Upper lobe of left lung (tissue), 4 donors: Measurements from ENCODE around the gene CCDC167.

ENCODE experiments used
- EP300 ChIP-seq, 4 donors: sonication (generic); formaldehyde crosslinking; IDR thresholded peaks; one replicate each; pipeline ENCODE4 v1.5.1; 2017; ENCODE audit warnings: antibody characterized with exemption in 4 of 4, control low read depth in 2 of 4
- POLR2A ChIP-seq, 4 donors: fragments of 450-650 bp; IDR thresholded peaks; one replicate each; pipeline ENCODE4 v1.5.1; 2016 to 2017; ENCODE audit warnings: antibody characterized with exemption in 4 of 4, mild to moderate bottlenecking in 2 of 4
- POLR2AphosphoS5 ChIP-seq, 2 donors: sonication (generic); formaldehyde crosslinking; IDR thresholded peaks; one replicate each; pipeline ENCODE4 v1.5.1; 2017; ENCODE audit warnings: antibody characterized with exemption in 2 of 2
- TF ChIP-seq, protein P1 (sequence below), 6 experiments: fragments of 450-650 bp in 4 of 6; fragments of 200-600 bp in 2 of 6; sonication (generic) in 2 of 6; IDR thresholded peaks; one replicate each; pipeline ENCODE4 v1.5.1; 2016 to 2019; ENCODE audit warnings: antibody characterized with exemption in 6 of 6

DNA sequence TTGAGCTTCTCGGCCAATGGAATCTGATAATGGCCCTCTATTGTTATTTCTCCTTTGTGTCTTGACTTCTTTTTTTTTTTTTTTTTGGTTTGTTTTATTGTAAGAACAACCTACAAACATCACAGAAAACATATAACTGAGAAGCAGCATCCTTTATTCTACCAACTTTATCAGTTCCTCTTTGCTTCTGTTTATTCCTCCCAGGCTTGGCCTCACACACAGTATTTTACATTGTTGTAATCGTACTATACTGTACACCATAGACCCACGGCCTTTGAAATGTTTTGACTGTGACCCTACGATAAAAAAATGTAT, 558 bp upstream of the CCDC167 start:
- TF ChIP-seq, protein P1, sequence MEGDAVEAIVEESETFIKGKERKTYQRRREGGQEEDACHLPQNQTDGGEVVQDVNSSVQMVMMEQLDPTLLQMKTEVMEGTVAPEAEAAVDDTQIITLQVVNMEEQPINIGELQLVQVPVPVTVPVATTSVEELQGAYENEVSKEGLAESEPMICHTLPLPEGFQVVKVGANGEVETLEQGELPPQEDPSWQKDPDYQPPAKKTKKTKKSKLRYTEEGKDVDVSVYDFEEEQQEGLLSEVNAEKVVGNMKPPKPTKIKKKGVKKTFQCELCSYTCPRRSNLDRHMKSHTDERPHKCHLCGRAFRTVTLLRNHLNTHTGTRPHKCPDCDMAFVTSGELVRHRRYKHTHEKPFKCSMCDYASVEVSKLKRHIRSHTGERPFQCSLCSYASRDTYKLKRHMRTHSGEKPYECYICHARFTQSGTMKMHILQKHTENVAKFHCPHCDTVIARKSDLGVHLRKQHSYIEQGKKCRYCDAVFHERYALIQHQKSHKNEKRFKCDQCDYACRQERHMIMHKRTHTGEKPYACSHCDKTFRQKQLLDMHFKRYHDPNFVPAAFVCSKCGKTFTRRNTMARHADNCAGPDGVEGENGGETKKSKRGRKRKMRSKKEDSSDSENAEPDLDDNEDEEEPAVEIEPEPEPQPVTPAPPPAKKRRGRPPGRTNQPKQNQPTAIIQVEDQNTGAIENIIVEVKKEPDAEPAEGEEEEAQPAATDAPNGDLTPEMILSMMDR (IDR thresholded peaks at IDR 0.05) = no peak
- TF ChIP-seq POLR2AphosphoS5 (IDR thresholded peaks at IDR 0.05) (no peak), POLR2A (IDR thresholded peaks at IDR 0.05) (no peak), EP300 (IDR thresholded peaks at IDR 0.05) (no peak)
